A673 (cell line): Measurements from ENCODE around the gene TOLLIP. TPM values are rescaled to one million over a fixed set of nuclear protein-coding genes. Genes with fewer than 3 reads are reported as not detected.

Source experiments
- BruUV-seq: library from RNA; stranded (reverse); fragments of 400-500 nt; replicated peaks from 2 replicates; lab custom pipeline; 2021; lab: Mats Ljungman, UMichigan
- CTCF ChIA-PET: fragments of 300-600 bp; sonication (Branson Sonifier 250); formaldehyde crosslinking; loops from one replicate; lab custom pipeline; 2022; ENCODE audit warnings: antibody characterized with exemption; lab: Charles Lee
- POLR2A ChIA-PET: fragments of 300-600 bp; sonication (Branson Sonifier 250); formaldehyde crosslinking; loops from one replicate; lab custom pipeline; 2022; ENCODE audit warnings: antibody characterized with exemption; ENCODE audit not compliant: low non-redundant PET; lab: Charles Lee
- DNase-seq: peaks from one replicate; pipeline ENCODE4 v3.0.0-alpha.2; 2015; ENCODE audit warnings: low spot score
- H3K27ac ChIP-seq: fragments of 200-600 bp; sonication (generic); 2 replicates; pipeline ENCODE4 v1.5.1; 2016; ENCODE audit warnings: mixed run types, low read depth, mild to moderate bottlenecking, mixed read lengths, antibody characterized with exemption, low read length; ENCODE audit not compliant: poor library complexity, severe bottlenecking
- H3K27me3 ChIP-seq: fragments of 200-600 bp; sonication (generic); replicated peaks from 2 replicates; pipeline ENCODE4 v1.6.1; 2017; ENCODE audit warnings: mixed run types, low read depth, mild to moderate bottlenecking, mixed read lengths, antibody characterized with exemption, low read length; ENCODE audit not compliant: insufficient read depth, poor library complexity
- H3K36me3 ChIP-seq: fragments of 200-600 bp; sonication (generic); 2 replicates; pipeline ENCODE4 v1.6.1; 2016; ENCODE audit warnings: mixed run types, mild to moderate bottlenecking, mixed read lengths, antibody characterized with exemption, low read length; ENCODE audit not compliant: insufficient read depth, poor library complexity, severe bottlenecking
- H3K4me1 ChIP-seq: fragments of 200-600 bp; sonication (generic); 2 replicates; pipeline ENCODE4 v1.6.1; 2017; ENCODE audit warnings: mixed run types, mild to moderate bottlenecking, mixed read lengths, antibody characterized with exemption, low read length; ENCODE audit not compliant: insufficient read depth, poor library complexity, severe bottlenecking
- H3K4me3 ChIP-seq: fragments of 200-600 bp; sonication (generic); 2 replicates; pipeline ENCODE4 v1.5.1; 2016; ENCODE audit warnings: low read depth, mixed run types, mild to moderate bottlenecking, mixed read lengths, low read length; ENCODE audit not compliant: poor library complexity, severe bottlenecking
- H3K9me3 ChIP-seq: fragments of 200-600 bp; sonication (generic); 2 replicates; pipeline ENCODE4 v1.6.1; 2016; ENCODE audit warnings: mixed run types, low read depth, mild to moderate bottlenecking, mixed read lengths, antibody characterized with exemption, low read length; ENCODE audit not compliant: poor library complexity, severe bottlenecking
- CTCF ChIP-seq: fragments of 300-800, 200-600 bp; sonication (generic); conservative IDR thresholded peaks from 2 replicates; pipeline ENCODE4 v1.5.1; 2017; ENCODE audit warnings: low read depth, mild to moderate bottlenecking, antibody characterized with exemption, low read length, moderate library complexity, mixed read lengths
- EZH2 ChIP-seq: fragments of 200-600 bp; sonication (generic); IDR thresholded peaks from 2 replicates; pipeline ENCODE4 v1.6.1; 2017; ENCODE audit warnings: borderline replicate concordance, low read depth, mild to moderate bottlenecking, mixed read lengths, antibody characterized with exemption, low read length; ENCODE audit not compliant: poor library complexity, severe bottlenecking
- intact Hi-C: fragments of 100-400 bp; cut with micrococcal nuclease; formaldehyde crosslinking; loops from one replicate; pipeline ENCODE4 v1.10.0; 2022; ENCODE audit not compliant: unreplicated experiment
- total RNA-seq: library from RNA; stranded (reverse); gene quantifications from 2 replicates; pipeline ENCODE4 v1.2.3, GENCODE V29; 2021

TOLLIP gene
- total RNA-seq, 1 experiment from 2014 or later: 32.5 TPM

- Histone ChIP-seq H3K36me3 (no peaks in the 10 kb centered on the region), H3K4me1 (no peaks in the 10 kb centered on the region), H3K9me3 (no peaks in the 10 kb centered on the region), H3K27me3 (no peaks in the 10 kb centered on the region), H3K4me3 (no peak overlapping the region), H3K27ac (no peak overlapping the region)
- no peak for TF ChIP-seq CTCF
- no peak for TF ChIP-seq EZH2
- intact Hi-C loops: no loop called here
- POLR2A ChIA-PET: no interaction called here
- no peak for DNase-seq
- no TSS peak for BruUV-seq
- CTCF ChIA-PET: no interaction called here
Measured at GRCh38 chr11:1260620-1261019, 48.8 kb downstream of the TOLLIP start.

- intact Hi-C loops: no loop called here
- H3K9me3 ChIP-seq: no peaks in the 10 kb centered on the region
- no peak for DNase-seq
- ChIA-PET POLR2A (no interaction called here), CTCF (no interaction called here)
- no peaks in the 10 kb centered on the region for H3K36me3 ChIP-seq
- H3K27me3 ChIP-seq: no peaks in the 10 kb centered on the region
- no peak for TF ChIP-seq EZH2
- no peak for TF ChIP-seq CTCF
- H3K4me3 ChIP-seq: no peak overlapping the region
- H3K27ac ChIP-seq: no peak overlapping the region
- BruUV-seq: no TSS peak
- H3K4me1 ChIP-seq: no peaks in the 10 kb centered on the region
Measured at GRCh38 chr11:1260023-1260501, 49.4 kb downstream of the TOLLIP start.

- POLR2A ChIA-PET: no interaction called here
Measured at GRCh38 chr11:1259561-1259960, 49.9 kb downstream of the TOLLIP start.

More at GRCh38 chr11:1259561-1259960, 49.9 kb downstream of the TOLLIP start:
- no peak overlapping the region for H3K4me3 ChIP-seq
- H3K36me3 ChIP-seq: no peaks in the 10 kb centered on the region
- no peaks in the 10 kb centered on the region for H3K9me3 ChIP-seq
- H3K27me3 ChIP-seq: no peaks in the 10 kb centered on the region
- TF ChIP-seq CTCF: no peak
- TF ChIP-seq EZH2: no peak
- DNase-seq: no peak
- no TSS peak for BruUV-seq
- no peaks in the 10 kb centered on the region for H3K4me1 ChIP-seq
- CTCF ChIA-PET: no interaction called here
- intact Hi-C loops: no loop called here
- no peak overlapping the region for H3K27ac ChIP-seq
